ENCODE data around the gene ERCC8.

GRCh38 chr5:60830581-60831127, 114.2 kb downstream of the ERCC8 start:
- TF ChIP-seq, protein P1, sequence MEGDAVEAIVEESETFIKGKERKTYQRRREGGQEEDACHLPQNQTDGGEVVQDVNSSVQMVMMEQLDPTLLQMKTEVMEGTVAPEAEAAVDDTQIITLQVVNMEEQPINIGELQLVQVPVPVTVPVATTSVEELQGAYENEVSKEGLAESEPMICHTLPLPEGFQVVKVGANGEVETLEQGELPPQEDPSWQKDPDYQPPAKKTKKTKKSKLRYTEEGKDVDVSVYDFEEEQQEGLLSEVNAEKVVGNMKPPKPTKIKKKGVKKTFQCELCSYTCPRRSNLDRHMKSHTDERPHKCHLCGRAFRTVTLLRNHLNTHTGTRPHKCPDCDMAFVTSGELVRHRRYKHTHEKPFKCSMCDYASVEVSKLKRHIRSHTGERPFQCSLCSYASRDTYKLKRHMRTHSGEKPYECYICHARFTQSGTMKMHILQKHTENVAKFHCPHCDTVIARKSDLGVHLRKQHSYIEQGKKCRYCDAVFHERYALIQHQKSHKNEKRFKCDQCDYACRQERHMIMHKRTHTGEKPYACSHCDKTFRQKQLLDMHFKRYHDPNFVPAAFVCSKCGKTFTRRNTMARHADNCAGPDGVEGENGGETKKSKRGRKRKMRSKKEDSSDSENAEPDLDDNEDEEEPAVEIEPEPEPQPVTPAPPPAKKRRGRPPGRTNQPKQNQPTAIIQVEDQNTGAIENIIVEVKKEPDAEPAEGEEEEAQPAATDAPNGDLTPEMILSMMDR (IDR thresholded peaks at IDR 0.05; ENCODE audit: control extremely low read depth in 1 of 3, insufficient read depth in 1 of 3, low read depth in 1 of 3, low read length in 3 of 3), result no peak
- TF ChIP-seq EZH2 (IDR thresholded peaks at IDR 0.05; ENCODE audit: low read depth, low read length, severe bottlenecking) (no peak), SIN3A (conservative IDR thresholded peaks at IDR 0.05 in 1 of 2, IDR thresholded peaks at IDR 0.05 in 1 of 2; ENCODE audit: low read depth in 1 of 2, low read length in 2 of 2) (no peak), MAX (IDR thresholded peaks at IDR 0.05) (no peak), POLR2AphosphoS5 (IDR thresholded peaks at IDR 0.05; ENCODE audit: low read depth, low read length) (no peak), TCF12 (IDR thresholded peaks at IDR 0.05; ENCODE audit: low read depth, low read length) (no peak), CREB1 (IDR thresholded peaks at IDR 0.05) (no peak), TAF1 (IDR thresholded peaks at IDR 0.05; ENCODE audit: low read depth, low read length) (no peak), RFX5 (IDR thresholded peaks at IDR 0.05; ENCODE audit: borderline replicate concordance, low read depth, low read length) (no peak), POLR2A (IDR thresholded peaks at IDR 0.05; ENCODE audit: control extremely low read depth in 1 of 2, low read depth in 2 of 2, low read length in 2 of 2) (no peak), YY1 (IDR thresholded peaks at IDR 0.05; ENCODE audit: low read depth, low read length) (no peak)
